ENCODE data around the gene CMTM5. TPM values are rescaled to one million over a fixed set of nuclear protein-coding genes. Genes with fewer than 3 reads are reported as not detected.

The CMTM5 gene
- total RNA-seq, 1 donor: not detected

DNA sequence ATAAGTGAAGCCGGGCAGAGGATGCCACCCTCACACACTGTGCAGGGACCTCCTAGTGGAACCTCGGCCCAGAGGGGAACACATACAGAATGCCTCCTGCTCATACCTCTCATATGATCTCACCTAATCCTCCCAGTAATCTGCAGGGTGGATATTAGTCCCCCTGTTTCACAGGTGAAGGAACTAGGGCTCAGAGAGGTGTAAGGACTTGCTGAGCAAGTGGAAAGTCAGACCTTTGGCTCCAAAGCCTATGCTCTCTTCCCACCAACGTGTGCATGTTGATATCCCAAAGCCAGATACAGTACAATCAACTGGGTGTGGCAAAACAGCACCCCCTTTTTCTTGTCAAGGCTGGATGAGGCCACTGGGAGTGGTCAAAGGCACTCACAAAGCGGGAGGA lies 27.1 kb downstream of the CMTM5 start:
- H3K4me3 ChIP-seq (ENCODE audit: low read depth, low read length): no peak overlapping the region
- TF ChIP-seq, protein P1, sequence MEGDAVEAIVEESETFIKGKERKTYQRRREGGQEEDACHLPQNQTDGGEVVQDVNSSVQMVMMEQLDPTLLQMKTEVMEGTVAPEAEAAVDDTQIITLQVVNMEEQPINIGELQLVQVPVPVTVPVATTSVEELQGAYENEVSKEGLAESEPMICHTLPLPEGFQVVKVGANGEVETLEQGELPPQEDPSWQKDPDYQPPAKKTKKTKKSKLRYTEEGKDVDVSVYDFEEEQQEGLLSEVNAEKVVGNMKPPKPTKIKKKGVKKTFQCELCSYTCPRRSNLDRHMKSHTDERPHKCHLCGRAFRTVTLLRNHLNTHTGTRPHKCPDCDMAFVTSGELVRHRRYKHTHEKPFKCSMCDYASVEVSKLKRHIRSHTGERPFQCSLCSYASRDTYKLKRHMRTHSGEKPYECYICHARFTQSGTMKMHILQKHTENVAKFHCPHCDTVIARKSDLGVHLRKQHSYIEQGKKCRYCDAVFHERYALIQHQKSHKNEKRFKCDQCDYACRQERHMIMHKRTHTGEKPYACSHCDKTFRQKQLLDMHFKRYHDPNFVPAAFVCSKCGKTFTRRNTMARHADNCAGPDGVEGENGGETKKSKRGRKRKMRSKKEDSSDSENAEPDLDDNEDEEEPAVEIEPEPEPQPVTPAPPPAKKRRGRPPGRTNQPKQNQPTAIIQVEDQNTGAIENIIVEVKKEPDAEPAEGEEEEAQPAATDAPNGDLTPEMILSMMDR (IDR thresholded peaks at IDR 0.05; ENCODE audit: insufficient read depth, low read depth, low read length): no peak
- DNase-seq (ENCODE audit: low read depth): no peak

DNA sequence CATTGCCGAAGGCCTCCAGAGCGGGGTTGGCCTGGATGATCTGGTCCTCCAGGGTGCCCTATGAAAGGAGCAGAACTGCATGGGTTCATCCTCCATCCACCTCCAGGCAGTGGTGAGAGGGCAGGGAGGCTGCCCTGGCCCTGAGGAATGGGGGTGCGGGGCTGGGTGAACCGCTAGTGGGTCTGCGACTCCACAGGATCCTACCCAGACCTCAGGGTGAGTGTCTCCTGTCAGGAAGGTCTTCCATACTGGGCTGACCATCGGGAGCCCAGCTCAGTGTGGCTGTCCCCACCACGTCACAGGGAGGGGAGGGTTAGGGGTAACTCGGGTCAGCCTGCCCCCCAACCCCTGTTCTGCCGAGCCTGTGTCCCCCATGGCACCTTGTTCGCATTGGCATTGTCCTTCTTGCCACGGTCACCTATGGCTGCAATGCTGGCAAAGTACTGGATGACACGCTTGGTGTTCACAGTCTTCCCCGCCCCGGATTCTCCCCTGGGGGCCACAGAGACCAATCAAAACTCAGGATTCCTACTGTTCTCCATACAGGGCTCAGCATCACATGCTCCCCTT lies 27.6 kb downstream of the CMTM5 start:
- no peak for DNase-seq (ENCODE audit: low read depth)
- TF ChIP-seq, protein P1 (IDR thresholded peaks at IDR 0.05; ENCODE audit: insufficient read depth, low read depth, low read length): no peak
- H3K4me3 ChIP-seq (ENCODE audit: low read depth, low read length): no peak overlapping the region

- TF ChIP-seq, protein P1 (IDR thresholded peaks at IDR 0.05; ENCODE audit: insufficient read depth, low read depth, low read length): no peak
- no peak overlapping the region for H3K4me3 ChIP-seq (ENCODE audit: low read depth, low read length)
- DNase-seq (ENCODE audit: low read depth): no peak
These were observed 28.2 kb downstream of the CMTM5 start for GRCh38 chr14:23405096-23405495.

GRCh38 chr14:23405516-23406025 lies 28.7 kb downstream of the CMTM5 start:
- DNase-seq (ENCODE audit: low read depth): no peak
- TF ChIP-seq, protein P1 (IDR thresholded peaks at IDR 0.05; ENCODE audit: insufficient read depth, low read depth, low read length): no peak
- no peak overlapping the region for H3K4me3 ChIP-seq (ENCODE audit: low read depth, low read length)

DNA sequence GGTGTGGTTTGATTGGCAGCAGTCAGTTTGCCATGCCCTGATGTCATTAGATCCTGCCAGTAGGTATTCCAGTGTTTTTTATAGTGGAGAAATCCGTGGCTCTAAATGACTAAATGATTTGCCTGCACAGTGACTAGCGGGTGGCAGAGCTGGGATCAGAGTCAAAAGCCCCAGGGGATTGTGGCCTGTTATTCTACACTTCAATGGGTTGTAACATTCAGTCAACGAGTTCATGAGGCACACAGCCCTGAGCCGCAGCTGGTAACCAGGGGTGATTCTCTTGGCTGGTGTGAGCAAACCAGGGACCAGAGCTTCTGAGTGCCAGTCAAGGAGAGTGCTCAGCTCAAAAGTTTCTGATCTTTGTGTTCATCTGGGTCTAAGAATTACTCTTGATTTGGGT lies 29.4 kb downstream of the CMTM5 start:
- no peak overlapping the region for H3K4me3 ChIP-seq (ENCODE audit: low read depth, low read length)
- TF ChIP-seq, protein P1 (IDR thresholded peaks at IDR 0.05; ENCODE audit: insufficient read depth, low read depth, low read length): no peak
- no peak for DNase-seq (ENCODE audit: low read depth)

DNA sequence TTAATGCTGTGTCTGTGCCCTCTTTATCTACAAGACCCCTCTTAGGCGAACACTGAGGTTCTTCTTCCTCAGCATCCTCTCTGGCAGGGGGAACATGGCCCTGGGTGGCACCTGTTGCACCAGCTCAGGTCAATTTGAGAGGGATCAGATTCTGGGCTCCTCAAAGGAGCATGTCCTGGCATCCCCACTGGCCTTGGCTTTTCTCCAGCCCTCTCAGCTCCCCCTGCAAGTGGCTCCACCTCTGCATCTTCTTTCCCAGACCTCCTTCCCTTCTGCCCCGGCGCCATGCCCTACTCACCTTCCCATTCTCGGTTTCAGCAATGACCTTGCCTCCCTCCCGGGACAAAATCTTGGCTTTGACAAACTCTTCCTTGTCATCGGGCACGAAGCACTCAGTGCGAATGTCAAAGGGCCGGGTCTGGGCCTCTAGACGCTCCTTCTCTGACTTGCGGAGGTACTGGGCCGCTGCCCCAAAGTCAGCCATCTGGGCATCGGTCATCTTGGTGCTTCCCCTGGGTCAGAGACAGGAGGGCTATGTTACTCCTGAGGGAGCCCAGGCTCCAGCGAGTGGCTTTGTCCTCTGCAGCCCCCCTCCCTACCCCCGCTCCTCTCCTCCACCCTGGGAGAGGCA lies 30.0 kb downstream of the CMTM5 start:
- DNase-seq (ENCODE audit: low read depth): no peak
- H3K4me3 ChIP-seq (ENCODE audit: low read depth, low read length): no peak overlapping the region
- TF ChIP-seq, protein P1 (IDR thresholded peaks at IDR 0.05; ENCODE audit: insufficient read depth, low read depth, low read length): no peak
